ENCODE measurements around the gene EGR4. TPM values are rescaled to one million over a fixed set of nuclear protein-coding genes. Genes with fewer than 3 reads are reported as not detected.

The EGR4 gene
- total RNA-seq, 1 experiment from 2014 or later = not detected

DNA sequence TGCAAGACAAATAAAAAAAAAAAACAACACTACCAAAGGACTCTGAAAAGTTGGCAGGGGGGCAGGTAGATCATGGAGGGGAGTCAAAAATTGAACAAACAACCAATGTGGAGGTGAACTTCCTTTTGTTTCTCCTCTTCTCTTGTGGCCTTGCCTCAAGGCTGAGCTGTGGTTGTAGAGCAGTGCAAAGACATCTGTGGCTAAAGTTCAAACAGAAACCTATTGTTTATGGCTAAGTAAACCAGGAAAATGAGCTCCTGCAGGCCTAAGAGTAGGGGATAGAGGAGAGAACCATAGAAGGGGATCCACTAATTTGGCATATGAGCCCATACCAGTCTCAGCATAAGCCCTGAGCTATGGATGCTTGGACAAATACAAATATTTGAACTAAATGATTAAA, 40.2 kb upstream of the EGR4 start:
- no peaks in the 10 kb centered on the region for H4K20me1 ChIP-seq (ENCODE audit: low read length)
- no peak overlapping the region for H3K9ac ChIP-seq (ENCODE audit: low read length)
- H3K27ac ChIP-seq (ENCODE audit: low read length) = no peak overlapping the region
- intact Hi-C loops (cut with micrococcal nuclease) = no loop called here
- CTCF ChIA-PET = no interaction called here
- no peaks in the 10 kb centered on the region for H3K9me2 ChIP-seq (replicated peaks; ENCODE audit: low read length)
- no peaks in the 10 kb centered on the region for H3K36me3 ChIP-seq (ENCODE audit: low read depth, low read length)
- POLR2A ChIA-PET (ENCODE audit: unreplicated experiment) = no interaction called here
- ATAC-seq = no peak
- H3K27me3 ChIP-seq (ENCODE audit: low read length) = peaks cover 43% of the 10 kb centered on the region
- H3K9me3 ChIP-seq (ENCODE audit: low read length) = no peaks in the 10 kb centered on the region
- no peak overlapping the region for H3K4me3 ChIP-seq (ENCODE audit: low read length)
- no peak for TF ChIP-seq EZH2 (IDR thresholded peaks at IDR 0.05; ENCODE audit: low read length, unreplicated experiment)
- no TSS peak for BruUV-seq (replicated peaks)
- no peak overlapping the region for H2AFZ ChIP-seq (ENCODE audit: low read length)
- no peak for DNase-seq
- H3K4me2 ChIP-seq (ENCODE audit: low read length) = no peak overlapping the region
- H3K79me2 ChIP-seq (ENCODE audit: low read length) = no peaks in the 10 kb centered on the region
- no peaks in the 10 kb centered on the region for H3K4me1 ChIP-seq (ENCODE audit: insufficient read depth, low read length)
- no peaks in the 10 kb centered on the region for H3F3A ChIP-seq (ENCODE audit: low read length, unreplicated experiment)

DNA sequence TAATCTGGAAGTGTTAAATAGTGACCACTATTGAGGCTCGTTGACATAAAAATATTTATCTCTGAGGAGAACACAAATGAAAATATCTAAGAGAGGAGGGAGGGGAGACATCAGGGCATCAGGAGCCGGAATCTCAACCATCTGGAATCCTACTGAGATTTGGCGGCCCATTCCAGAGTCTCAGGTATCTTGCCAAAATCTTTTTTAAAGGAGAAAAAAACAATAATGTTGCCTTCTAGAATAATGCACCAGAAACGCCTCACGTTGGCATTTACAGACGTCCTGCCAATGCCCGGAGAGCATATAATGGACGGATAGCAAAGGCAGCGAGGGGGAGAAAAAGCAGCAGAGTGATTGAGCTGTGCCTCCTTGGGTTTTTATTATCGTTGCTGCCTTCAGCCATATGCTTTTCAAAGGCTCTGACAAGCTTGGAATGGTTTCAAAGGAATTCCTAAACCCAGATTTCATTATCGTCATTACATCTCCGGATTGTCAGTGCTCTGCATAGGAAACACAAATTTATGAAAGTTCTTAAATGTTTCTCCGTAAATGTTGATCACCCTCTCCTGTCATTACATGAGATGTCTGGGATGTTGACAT, 30.9 kb upstream of the EGR4 start:
- no peaks in the 10 kb centered on the region for H3K4me1 ChIP-seq (ENCODE audit: insufficient read depth, low read length)
- ChIA-PET CTCF (no interaction called here), POLR2A (ENCODE audit: unreplicated experiment) (no interaction called here)
- H2AFZ ChIP-seq (ENCODE audit: low read length) = no peak overlapping the region
- TF ChIP-seq EZH2phosphoT487 (IDR thresholded peaks at IDR 0.05; ENCODE audit: borderline replicate concordance, low read length) = no peak
- TF ChIP-seq, protein P1, sequence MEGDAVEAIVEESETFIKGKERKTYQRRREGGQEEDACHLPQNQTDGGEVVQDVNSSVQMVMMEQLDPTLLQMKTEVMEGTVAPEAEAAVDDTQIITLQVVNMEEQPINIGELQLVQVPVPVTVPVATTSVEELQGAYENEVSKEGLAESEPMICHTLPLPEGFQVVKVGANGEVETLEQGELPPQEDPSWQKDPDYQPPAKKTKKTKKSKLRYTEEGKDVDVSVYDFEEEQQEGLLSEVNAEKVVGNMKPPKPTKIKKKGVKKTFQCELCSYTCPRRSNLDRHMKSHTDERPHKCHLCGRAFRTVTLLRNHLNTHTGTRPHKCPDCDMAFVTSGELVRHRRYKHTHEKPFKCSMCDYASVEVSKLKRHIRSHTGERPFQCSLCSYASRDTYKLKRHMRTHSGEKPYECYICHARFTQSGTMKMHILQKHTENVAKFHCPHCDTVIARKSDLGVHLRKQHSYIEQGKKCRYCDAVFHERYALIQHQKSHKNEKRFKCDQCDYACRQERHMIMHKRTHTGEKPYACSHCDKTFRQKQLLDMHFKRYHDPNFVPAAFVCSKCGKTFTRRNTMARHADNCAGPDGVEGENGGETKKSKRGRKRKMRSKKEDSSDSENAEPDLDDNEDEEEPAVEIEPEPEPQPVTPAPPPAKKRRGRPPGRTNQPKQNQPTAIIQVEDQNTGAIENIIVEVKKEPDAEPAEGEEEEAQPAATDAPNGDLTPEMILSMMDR (conservative IDR thresholded peaks at IDR 0.05; ENCODE audit: low read depth, low read length) = no peak
- peaks cover 88% of the 10 kb centered on the region for H3K27me3 ChIP-seq (ENCODE audit: low read length)
- no peak overlapping the region for H3K9ac ChIP-seq (ENCODE audit: low read length)
- no TSS peak for BruUV-seq (replicated peaks)
- no peaks in the 10 kb centered on the region for H3F3A ChIP-seq (ENCODE audit: low read length, unreplicated experiment)
- intact Hi-C loops (cut with micrococcal nuclease) = no loop called here
- no peak for DNase-seq
- no peaks in the 10 kb centered on the region for H4K20me1 ChIP-seq (ENCODE audit: low read length)
- no peaks in the 10 kb centered on the region for H3K9me2 ChIP-seq (replicated peaks; ENCODE audit: low read length)
- H3K27ac ChIP-seq (ENCODE audit: low read length) = no peak overlapping the region
- H3K9me3 ChIP-seq (ENCODE audit: low read length) = no peaks in the 10 kb centered on the region
- no peak overlapping the region for H3K4me3 ChIP-seq (ENCODE audit: low read length)
- no peak for ATAC-seq
- H3K4me2 ChIP-seq (ENCODE audit: low read length) = no peak overlapping the region
- H3K79me2 ChIP-seq (ENCODE audit: low read length) = no peaks in the 10 kb centered on the region
- no peaks in the 10 kb centered on the region for H3K36me3 ChIP-seq (ENCODE audit: low read depth, low read length)

DNA sequence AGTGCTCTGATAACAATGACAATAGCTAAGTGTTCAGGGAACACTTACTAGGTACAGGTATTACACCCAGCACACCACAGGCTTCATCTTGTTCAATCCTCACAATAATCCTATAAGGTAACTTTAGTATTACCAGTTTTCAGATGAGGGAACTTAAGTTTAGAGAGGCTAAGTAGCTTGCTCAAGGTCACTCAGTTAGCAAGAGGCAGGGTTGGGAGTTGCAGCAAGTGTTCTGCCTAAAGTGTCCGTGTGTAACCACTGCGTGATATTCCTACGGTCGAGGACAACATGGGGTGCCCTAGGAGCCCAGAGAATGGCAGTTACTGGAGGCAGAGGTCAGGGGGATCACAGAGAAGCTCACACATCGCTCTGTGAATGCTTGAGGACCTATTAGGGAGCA, 30.2 kb upstream of the EGR4 start:
- H3K36me3 ChIP-seq (ENCODE audit: low read depth, low read length) = no peaks in the 10 kb centered on the region
- intact Hi-C loops (cut with micrococcal nuclease) = no loop called here
- ChIA-PET POLR2A (ENCODE audit: unreplicated experiment) (no interaction called here), CTCF (no interaction called here)
- H3K9ac ChIP-seq (ENCODE audit: low read length) = no peak overlapping the region
- H3K9me3 ChIP-seq (ENCODE audit: low read length) = no peaks in the 10 kb centered on the region
- no peaks in the 10 kb centered on the region for H3K9me2 ChIP-seq (replicated peaks; ENCODE audit: low read length)
- no peaks in the 10 kb centered on the region for H3K4me1 ChIP-seq (ENCODE audit: insufficient read depth, low read length)
- no peak overlapping the region for H3K4me3 ChIP-seq (ENCODE audit: low read length)
- H3K4me2 ChIP-seq (ENCODE audit: low read length) = no peak overlapping the region
- peaks cover 87% of the 10 kb centered on the region for H3K27me3 ChIP-seq (ENCODE audit: low read length)
- TF ChIP-seq EZH2 (IDR thresholded peaks at IDR 0.05; ENCODE audit: low read length, unreplicated experiment) = no peak
- TF ChIP-seq EZH2phosphoT487 (IDR thresholded peaks at IDR 0.05; ENCODE audit: borderline replicate concordance, low read length) = no peak
- TF ChIP-seq, protein P1 (conservative IDR thresholded peaks at IDR 0.05; ENCODE audit: low read depth, low read length) = no peak
- no peak overlapping the region for H2AFZ ChIP-seq (ENCODE audit: low read length)
- H3F3A ChIP-seq (ENCODE audit: low read length, unreplicated experiment) = no peaks in the 10 kb centered on the region
- no peak for DNase-seq
- BruUV-seq (replicated peaks) = no TSS peak
- no peaks in the 10 kb centered on the region for H4K20me1 ChIP-seq (ENCODE audit: low read length)
- no peak overlapping the region for H3K27ac ChIP-seq (ENCODE audit: low read length)
- H3K79me2 ChIP-seq (ENCODE audit: low read length) = no peaks in the 10 kb centered on the region
- no peak for ATAC-seq
